ENCODE data around the gene GRIA4. TPM values are rescaled to one million over a fixed set of nuclear protein-coding genes. Genes with fewer than 3 reads are reported as not detected.

GRIA4 gene
- total RNA-seq, 1 experiment from 2014 or later, result not detected

- Histone ChIP-seq H3K4me3 (no peak overlapping the region), H3K9me2 (ENCODE audit: insufficient read depth) (no peaks in the 10 kb centered on the region), H3K9me3 (ENCODE audit: insufficient read depth, low read depth) (no peaks in the 10 kb centered on the region; the same call in 1 of the 2 replicates), H3K4me1 (replicated peaks; ENCODE audit: insufficient read depth) (no peaks in the 10 kb centered on the region), H3F3A (ENCODE audit: insufficient read depth, low read depth) (no peaks in the 10 kb centered on the region), H2AFZ (no peak overlapping the region), H3K4me2 (no peak overlapping the region), H4K20me1 (ENCODE audit: insufficient read depth) (no peaks in the 10 kb centered on the region; the same call in 1 of the 2 replicates), H3K36me3 (ENCODE audit: low read depth) (peaks cover 49% of the 10 kb centered on the region), H3K27me3 (ENCODE audit: insufficient read depth, low read depth) (no peaks in the 10 kb centered on the region), H3K79me2 (ENCODE audit: low read depth) (peaks cover 19% of the 10 kb centered on the region), H3K27ac (no peak overlapping the region)
- ChIA-PET CTCF (no interaction called here), POLR2A (ENCODE audit: unreplicated experiment) (no interaction called here)
- intact Hi-C loops (cut with micrococcal nuclease; ENCODE audit: unreplicated experiment), result no loop called here
- no peak for DNase-seq
- TF ChIP-seq CTCF (conservative IDR thresholded peaks at IDR 0.05) (no peak), EZH2 (IDR thresholded peaks at IDR 0.05; ENCODE audit: low read depth) (no peak)
- no TSS peak for BruUV-seq (replicated peaks)
Observed at GRCh38 chr11:106011481-106011880, 401.6 kb downstream of the GRIA4 start.

- Histone ChIP-seq H3K27ac (no peak overlapping the region), H3K4me3 (no peak overlapping the region), H3K9me2 (ENCODE audit: insufficient read depth) (no peaks in the 10 kb centered on the region), H3K36me3 (ENCODE audit: low read depth) (peaks cover 40% of the 10 kb centered on the region), H3F3A (ENCODE audit: insufficient read depth, low read depth) (no peaks in the 10 kb centered on the region), H3K9me3 (ENCODE audit: insufficient read depth, low read depth) (no peaks in the 10 kb centered on the region), H3K4me1 (replicated peaks; ENCODE audit: insufficient read depth) (no peaks in the 10 kb centered on the region), H3K4me2 (no peak overlapping the region), H4K20me1 (ENCODE audit: insufficient read depth) (no peaks in the 10 kb centered on the region; the same call in 1 of the 2 replicates), H3K79me2 (ENCODE audit: low read depth) (peaks cover 30% of the 10 kb centered on the region), H2AFZ (no peak overlapping the region), H3K27me3 (ENCODE audit: insufficient read depth, low read depth) (no peaks in the 10 kb centered on the region)
- no peak for TF ChIP-seq EZH2 (IDR thresholded peaks at IDR 0.05; ENCODE audit: low read depth)
- no peak for TF ChIP-seq CTCF (conservative IDR thresholded peaks at IDR 0.05)
- intact Hi-C loops (cut with micrococcal nuclease; ENCODE audit: unreplicated experiment), result no loop called here
- BruUV-seq (replicated peaks), result no TSS peak
- no peak for DNase-seq
- ChIA-PET CTCF (no interaction called here), POLR2A (ENCODE audit: unreplicated experiment) (no interaction called here)
Observed at GRCh38 chr11:106012744-106013143, 402.9 kb downstream of the GRIA4 start.

GRCh38 chr11:106014035-106014434 lies 404.2 kb downstream of the GRIA4 start:
- no peak overlapping the region for H2AFZ ChIP-seq
- no peak overlapping the region for H3K27ac ChIP-seq
- intact Hi-C loops (cut with micrococcal nuclease; ENCODE audit: unreplicated experiment), result no loop called here
- no peak overlapping the region for H3K4me2 ChIP-seq
- H3F3A ChIP-seq (ENCODE audit: insufficient read depth, low read depth), result no peaks in the 10 kb centered on the region
- no peaks in the 10 kb centered on the region for H3K9me3 ChIP-seq (ENCODE audit: insufficient read depth, low read depth)
- DNase-seq, result no peak
- no TSS peak for BruUV-seq (replicated peaks)
- POLR2A ChIA-PET (ENCODE audit: unreplicated experiment), result no interaction called here
- H4K20me1 ChIP-seq (ENCODE audit: insufficient read depth), result no peaks in the 10 kb centered on the region
- no peak for TF ChIP-seq CTCF (conservative IDR thresholded peaks at IDR 0.05)
- no peak for TF ChIP-seq EZH2 (IDR thresholded peaks at IDR 0.05; ENCODE audit: low read depth)
- peaks cover 8% of the 10 kb centered on the region; the same call in 1 of the 2 replicates for H3K4me1 ChIP-seq (replicated peaks; ENCODE audit: insufficient read depth)
- H3K9me2 ChIP-seq (ENCODE audit: insufficient read depth), result no peaks in the 10 kb centered on the region
- peaks cover 41% of the 10 kb centered on the region for H3K79me2 ChIP-seq (ENCODE audit: low read depth)
- CTCF ChIA-PET, result no interaction called here
- H3K36me3 ChIP-seq (ENCODE audit: low read depth), result peaks cover 27% of the 10 kb centered on the region
- H3K4me3 ChIP-seq, result no peak overlapping the region
- no peaks in the 10 kb centered on the region for H3K27me3 ChIP-seq (ENCODE audit: insufficient read depth, low read depth)
